Gastrocnemius medialis (tissue), 4 donors: Measurements from ENCODE around the gene UGT2B10.

Source experiments
- CTCF ChIP-seq, 5 experiments: fragments of 450-650 bp in 3 of 5; fragments of 200-600 bp in 2 of 5; sonication (generic) in 2 of 5; IDR thresholded peaks in 4 of 5; conservative IDR thresholded peaks in 1 of 5; 1 replicate in 4 of 5; 2 replicates in 1 of 5; pipeline ENCODE4 v1.5.1; 2016 to 2019; ENCODE audit warnings: antibody characterized with exemption in 5 of 5, mild to moderate bottlenecking in 3 of 5, moderate library complexity in 3 of 5
- POLR2A ChIP-seq, 2 donors: fragments of 450-650 bp; IDR thresholded peaks; one replicate each; pipeline ENCODE4 v1.6.1; 2017; ENCODE audit warnings: antibody characterized with exemption in 2 of 2, mild to moderate bottlenecking in 2 of 2, moderate library complexity in 2 of 2

DNA sequence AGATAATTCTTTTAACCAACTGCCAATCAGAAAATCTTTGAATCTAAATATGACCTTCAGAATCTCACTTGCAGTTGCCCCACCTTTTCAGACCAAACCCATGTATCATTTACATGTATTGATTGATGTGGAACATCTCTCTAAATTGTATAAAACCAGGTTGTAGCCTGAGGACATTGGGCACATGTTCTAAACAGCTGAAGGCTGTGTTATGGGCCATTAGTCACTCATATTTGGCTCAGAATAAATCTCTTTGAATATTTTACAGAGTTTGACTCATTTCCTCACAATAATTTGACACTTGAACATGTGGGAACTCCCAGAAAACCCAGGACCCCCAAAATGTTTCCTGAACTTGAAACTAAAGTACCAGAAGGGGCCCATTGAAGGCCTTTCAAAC is 58.7 kb downstream of the UGT2B10 start:
- TF ChIP-seq POLR2A (IDR thresholded peaks at IDR 0.05) (no peak), CTCF (IDR thresholded peaks at IDR 0.05 in 4 of 5, conservative IDR thresholded peaks at IDR 0.05 in 1 of 5) (no peak)
